HepG2 (cell line): ENCODE results near the gene DRC7. TPM values are rescaled to one million over a fixed set of nuclear protein-coding genes. Genes with fewer than 3 reads are reported as not detected.

Experiments
- CBX1 ChIP-seq: IDR thresholded peaks from one replicate; pipeline ENCODE4 v1.6.1; 2016; ENCODE audit warnings: antibody characterized with exemption, low read depth
- DPF2 ChIP-seq: sonication (generic); formaldehyde crosslinking; IDR thresholded peaks from 2 replicates; pipeline ENCODE4 v1.4.0; 2020; ENCODE audit warnings: mild to moderate bottlenecking, low read depth, missing genetic modification reagents, borderline replicate concordance
- FOXA1 ChIP-seq, 2 experiments: fragments of 450-650 bp in 1 of 2; sonication (generic) in 1 of 2; formaldehyde crosslinking in 1 of 2; IDR thresholded peaks; 2 replicates each; pipeline versions ENCODE4 v1.4.0 to v1.6.1; 2016 to 2020; ENCODE audit warnings: missing genetic modification reagents in 1 of 2
- FOXJ3 ChIP-seq: sonication (generic); formaldehyde crosslinking; IDR thresholded peaks from 2 replicates; pipeline ENCODE4 v1.4.0; 2020; ENCODE audit warnings: missing genetic modification reagents, mild to moderate bottlenecking, borderline replicate concordance
- JDP2 ChIP-seq: sonication (generic); formaldehyde crosslinking; IDR thresholded peaks from 2 replicates; pipeline ENCODE4 v1.8.1; 2022; ENCODE audit warnings: missing genetic modification reagents, borderline replicate concordance
- ZNF12 ChIP-seq: sonication (generic); formaldehyde crosslinking; IDR thresholded peaks from 2 replicates; pipeline ENCODE4 v1.5.0; 2020; ENCODE audit warnings: missing genetic modification reagents
- ZNF276 ChIP-seq: sonication (generic); formaldehyde crosslinking; IDR thresholded peaks from 2 replicates; pipeline ENCODE4 v1.4.0; 2020; ENCODE audit warnings: mild to moderate bottlenecking, low read depth, missing genetic modification reagents
- ZNF329 ChIP-seq: sonication (generic); formaldehyde crosslinking; IDR thresholded peaks from 2 replicates; pipeline ENCODE4 v1.9.0; 2021; ENCODE audit warnings: low read depth, mild to moderate bottlenecking, missing genetic modification reagents
- ZNF597 ChIP-seq: sonication (generic); formaldehyde crosslinking; IDR thresholded peaks from 2 replicates; pipeline ENCODE4 v1.5.0; 2020; ENCODE audit warnings: missing genetic modification reagents
- polyA plus RNA-seq, 8 experiments: library from polyadenylated mRNA; depleted of rRNA in 3 of 8; stranded (reverse) in 7 of 8; unstranded in 1 of 8; fragments of >200 nt; fragmentation: Illumina TruSeq in 4 of 8; extraction: Trizol in 4 of 8; gene quantifications; 2 replicates each; pipeline versions ENCODE4 v1.2.1 to v1.2.3, GENCODE V29; 2011 to 2016; ENCODE audit warnings: low read depth in 4 of 8, missing spikeins in 1 of 8, mixed read lengths in 1 of 8; ENCODE audit not compliant: insufficient read depth in 1 of 8
- total RNA-seq, 5 experiments: library from RNA; depleted of rRNA; stranded (reverse); fragments of >200 nt; fragmentation: Illumina TruSeq; extraction: Trizol; gene quantifications; 2 replicates each; pipeline ENCODE4 v1.2.3, GENCODE V29; 2016; ENCODE audit warnings: low read depth in 1 of 5
- TF ChIP-seq, protein P1 (sequence below): sonication (generic); formaldehyde crosslinking; IDR thresholded peaks from 2 replicates; pipeline ENCODE4 v1.8.0; 2022; ENCODE audit warnings: mild to moderate bottlenecking, missing genetic modification reagents
- TF ChIP-seq, protein P2 (sequence below): sonication (generic); formaldehyde crosslinking; IDR thresholded peaks from 2 replicates; pipeline ENCODE4 v1.5.0; 2020; ENCODE audit warnings: mild to moderate bottlenecking, missing genetic modification reagents
- TF ChIP-seq, protein P3 (sequence below): sonication (generic); formaldehyde crosslinking; IDR thresholded peaks from 2 replicates; pipeline ENCODE4 v1.4.0; 2020; ENCODE audit warnings: mild to moderate bottlenecking, missing genetic modification reagents
- TF ChIP-seq, protein P4 (sequence below): sonication (generic); formaldehyde crosslinking; IDR thresholded peaks from 2 replicates; pipeline ENCODE4 v1.4.0; 2020; ENCODE audit warnings: mild to moderate bottlenecking, missing genetic modification reagents

DRC7 gene
- total and polyA plus RNA-seq, 2 of the 13 experiments (the other 11 are each of a cell fraction or from before 2014, with no cell fraction given) = 2.7 to 3.4 TPM

GRCh38 chr16:57694231-57694724 lies 328 bp upstream of the DRC7 start (continued):
- TF ChIP-seq ZNF597 (CRISPR knock-in tag) (no peak), JDP2 (no peak), FOXA1 (IDR thresholded peaks at IDR 0.05) (no peak), FOXA1 (CRISPR knock-in tag; IDR thresholded peaks at IDR 0.05) (peak; percentile 39; the same call in 1 of the 2 replicates), FOXJ3 (CRISPR knock-in tag) (0 out of 2 replicates have a peak, but pooled peaks have one; percentile 42), ZNF276 (CRISPR knock-in tag) (no peak), DPF2 (CRISPR knock-in tag) (no peak), CBX1 (no peak), ZNF12 (CRISPR knock-in tag) (peak; percentile 22; the same call in 1 of the 2 replicates), ZNF329 (no peak)
- TF ChIP-seq, protein P1, sequence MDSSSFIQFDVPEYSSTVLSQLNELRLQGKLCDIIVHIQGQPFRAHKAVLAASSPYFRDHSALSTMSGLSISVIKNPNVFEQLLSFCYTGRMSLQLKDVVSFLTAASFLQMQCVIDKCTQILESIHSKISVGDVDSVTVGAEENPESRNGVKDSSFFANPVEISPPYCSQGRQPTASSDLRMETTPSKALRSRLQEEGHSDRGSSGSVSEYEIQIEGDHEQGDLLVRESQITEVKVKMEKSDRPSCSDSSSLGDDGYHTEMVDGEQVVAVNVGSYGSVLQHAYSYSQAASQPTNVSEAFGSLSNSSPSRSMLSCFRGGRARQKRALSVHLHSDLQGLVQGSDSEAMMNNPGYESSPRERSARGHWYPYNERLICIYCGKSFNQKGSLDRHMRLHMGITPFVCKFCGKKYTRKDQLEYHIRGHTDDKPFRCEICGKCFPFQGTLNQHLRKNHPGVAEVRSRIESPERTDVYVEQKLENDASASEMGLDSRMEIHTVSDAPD (CRISPR knock-in tag) = peak; percentile 44; the same call in 1 of the 2 replicates
- TF ChIP-seq, protein P2, sequence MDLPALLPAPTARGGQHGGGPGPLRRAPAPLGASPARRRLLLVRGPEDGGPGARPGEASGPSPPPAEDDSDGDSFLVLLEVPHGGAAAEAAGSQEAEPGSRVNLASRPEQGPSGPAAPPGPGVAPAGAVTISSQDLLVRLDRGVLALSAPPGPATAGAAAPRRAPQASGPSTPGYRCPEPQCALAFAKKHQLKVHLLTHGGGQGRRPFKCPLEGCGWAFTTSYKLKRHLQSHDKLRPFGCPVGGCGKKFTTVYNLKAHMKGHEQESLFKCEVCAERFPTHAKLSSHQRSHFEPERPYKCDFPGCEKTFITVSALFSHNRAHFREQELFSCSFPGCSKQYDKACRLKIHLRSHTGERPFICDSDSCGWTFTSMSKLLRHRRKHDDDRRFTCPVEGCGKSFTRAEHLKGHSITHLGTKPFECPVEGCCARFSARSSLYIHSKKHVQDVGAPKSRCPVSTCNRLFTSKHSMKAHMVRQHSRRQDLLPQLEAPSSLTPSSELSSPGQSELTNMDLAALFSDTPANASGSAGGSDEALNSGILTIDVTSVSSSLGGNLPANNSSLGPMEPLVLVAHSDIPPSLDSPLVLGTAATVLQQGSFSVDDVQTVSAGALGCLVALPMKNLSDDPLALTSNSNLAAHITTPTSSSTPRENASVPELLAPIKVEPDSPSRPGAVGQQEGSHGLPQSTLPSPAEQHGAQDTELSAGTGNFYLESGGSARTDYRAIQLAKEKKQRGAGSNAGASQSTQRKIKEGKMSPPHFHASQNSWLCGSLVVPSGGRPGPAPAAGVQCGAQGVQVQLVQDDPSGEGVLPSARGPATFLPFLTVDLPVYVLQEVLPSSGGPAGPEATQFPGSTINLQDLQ (CRISPR knock-in tag) = no peak
- TF ChIP-seq, protein P3, sequence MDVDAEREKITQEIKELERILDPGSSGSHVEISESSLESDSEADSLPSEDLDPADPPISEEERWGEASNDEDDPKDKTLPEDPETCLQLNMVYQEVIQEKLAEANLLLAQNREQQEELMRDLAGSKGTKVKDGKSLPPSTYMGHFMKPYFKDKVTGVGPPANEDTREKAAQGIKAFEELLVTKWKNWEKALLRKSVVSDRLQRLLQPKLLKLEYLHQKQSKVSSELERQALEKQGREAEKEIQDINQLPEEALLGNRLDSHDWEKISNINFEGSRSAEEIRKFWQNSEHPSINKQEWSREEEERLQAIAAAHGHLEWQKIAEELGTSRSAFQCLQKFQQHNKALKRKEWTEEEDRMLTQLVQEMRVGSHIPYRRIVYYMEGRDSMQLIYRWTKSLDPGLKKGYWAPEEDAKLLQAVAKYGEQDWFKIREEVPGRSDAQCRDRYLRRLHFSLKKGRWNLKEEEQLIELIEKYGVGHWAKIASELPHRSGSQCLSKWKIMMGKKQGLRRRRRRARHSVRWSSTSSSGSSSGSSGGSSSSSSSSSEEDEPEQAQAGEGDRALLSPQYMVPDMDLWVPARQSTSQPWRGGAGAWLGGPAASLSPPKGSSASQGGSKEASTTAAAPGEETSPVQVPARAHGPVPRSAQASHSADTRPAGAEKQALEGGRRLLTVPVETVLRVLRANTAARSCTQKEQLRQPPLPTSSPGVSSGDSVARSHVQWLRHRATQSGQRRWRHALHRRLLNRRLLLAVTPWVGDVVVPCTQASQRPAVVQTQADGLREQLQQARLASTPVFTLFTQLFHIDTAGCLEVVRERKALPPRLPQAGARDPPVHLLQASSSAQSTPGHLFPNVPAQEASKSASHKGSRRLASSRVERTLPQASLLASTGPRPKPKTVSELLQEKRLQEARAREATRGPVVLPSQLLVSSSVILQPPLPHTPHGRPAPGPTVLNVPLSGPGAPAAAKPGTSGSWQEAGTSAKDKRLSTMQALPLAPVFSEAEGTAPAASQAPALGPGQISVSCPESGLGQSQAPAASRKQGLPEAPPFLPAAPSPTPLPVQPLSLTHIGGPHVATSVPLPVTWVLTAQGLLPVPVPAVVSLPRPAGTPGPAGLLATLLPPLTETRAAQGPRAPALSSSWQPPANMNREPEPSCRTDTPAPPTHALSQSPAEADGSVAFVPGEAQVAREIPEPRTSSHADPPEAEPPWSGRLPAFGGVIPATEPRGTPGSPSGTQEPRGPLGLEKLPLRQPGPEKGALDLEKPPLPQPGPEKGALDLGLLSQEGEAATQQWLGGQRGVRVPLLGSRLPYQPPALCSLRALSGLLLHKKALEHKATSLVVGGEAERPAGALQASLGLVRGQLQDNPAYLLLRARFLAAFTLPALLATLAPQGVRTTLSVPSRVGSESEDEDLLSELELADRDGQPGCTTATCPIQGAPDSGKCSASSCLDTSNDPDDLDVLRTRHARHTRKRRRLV (CRISPR knock-in tag) = 0 out of 2 replicates have a peak, but pooled peaks have one; percentile 50
- TF ChIP-seq, protein P4, sequence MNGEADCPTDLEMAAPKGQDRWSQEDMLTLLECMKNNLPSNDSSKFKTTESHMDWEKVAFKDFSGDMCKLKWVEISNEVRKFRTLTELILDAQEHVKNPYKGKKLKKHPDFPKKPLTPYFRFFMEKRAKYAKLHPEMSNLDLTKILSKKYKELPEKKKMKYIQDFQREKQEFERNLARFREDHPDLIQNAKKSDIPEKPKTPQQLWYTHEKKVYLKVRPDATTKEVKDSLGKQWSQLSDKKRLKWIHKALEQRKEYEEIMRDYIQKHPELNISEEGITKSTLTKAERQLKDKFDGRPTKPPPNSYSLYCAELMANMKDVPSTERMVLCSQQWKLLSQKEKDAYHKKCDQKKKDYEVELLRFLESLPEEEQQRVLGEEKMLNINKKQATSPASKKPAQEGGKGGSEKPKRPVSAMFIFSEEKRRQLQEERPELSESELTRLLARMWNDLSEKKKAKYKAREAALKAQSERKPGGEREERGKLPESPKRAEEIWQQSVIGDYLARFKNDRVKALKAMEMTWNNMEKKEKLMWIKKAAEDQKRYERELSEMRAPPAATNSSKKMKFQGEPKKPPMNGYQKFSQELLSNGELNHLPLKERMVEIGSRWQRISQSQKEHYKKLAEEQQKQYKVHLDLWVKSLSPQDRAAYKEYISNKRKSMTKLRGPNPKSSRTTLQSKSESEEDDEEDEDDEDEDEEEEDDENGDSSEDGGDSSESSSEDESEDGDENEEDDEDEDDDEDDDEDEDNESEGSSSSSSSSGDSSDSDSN (CRISPR knock-in tag) = peak; percentile 55; the same call in 1 of the 2 replicates
